ENCODE results near the gene SLC25A28.
"Not testable (repeated sequence)": the region's sequence is repeated elsewhere in the genome, so short reads cannot be mapped to it uniquely, and the experiment has no call there.

SLC25A28 gene

GRCh38 chr10:99652800-99653390 lies 32.7 kb upstream of the SLC25A28 start:
- FAIRE-seq (no peak), DNase-seq (ENCODE audit: insufficient read length, low spot score) (no peak)
- TF ChIP-seq POLR2A (IDR thresholded peaks at IDR 0.05; ENCODE audit: low read depth, low read length), result no peak

GRCh38 chr10:99648717-99649116 lies 28.5 kb upstream of the SLC25A28 start:
- DNase-seq (ENCODE audit: insufficient read length, low spot score), result no peak
- no peak for FAIRE-seq

GRCh38 chr10:99647601-99648151 lies 27.4 kb upstream of the SLC25A28 start:
- TF ChIP-seq POLR2A (IDR thresholded peaks at IDR 0.05; ENCODE audit: low read depth, low read length), result no peak
- FAIRE-seq, result no peak

More at GRCh38 chr10:99648717-99649116, 28.5 kb upstream of the SLC25A28 start:
- no peak for TF ChIP-seq POLR2A (IDR thresholded peaks at IDR 0.05; ENCODE audit: low read depth, low read length)

GRCh38 chr10:99633832-99634231 lies 13.6 kb upstream of the SLC25A28 start:
- no peak for TF ChIP-seq POLR2A (IDR thresholded peaks at IDR 0.05; ENCODE audit: low read depth, low read length)
- no peak for DNase-seq (ENCODE audit: insufficient read length, low spot score)
- no peak for FAIRE-seq

More at GRCh38 chr10:99647601-99648151, 27.4 kb upstream of the SLC25A28 start:
- no peak for DNase-seq (ENCODE audit: insufficient read length, low spot score)

- TF ChIP-seq POLR2A (IDR thresholded peaks at IDR 0.05; ENCODE audit: low read depth, low read length), result no peak
- DNase-seq (ENCODE audit: insufficient read length, low spot score), result no peak
- no peak for FAIRE-seq
Observed at GRCh38 chr10:99631496-99631895, 11.3 kb upstream of the SLC25A28 start.

GRCh38 chr10:99630991-99631390 lies 10.8 kb upstream of the SLC25A28 start:
- no peak for TF ChIP-seq POLR2A (IDR thresholded peaks at IDR 0.05; ENCODE audit: low read depth, low read length)
- DNase-seq (ENCODE audit: insufficient read length, low spot score) (no peak), FAIRE-seq (no peak)

- no peak for TF ChIP-seq POLR2A (IDR thresholded peaks at IDR 0.05; ENCODE audit: low read depth, low read length)
- FAIRE-seq, result no peak
- no peak for DNase-seq (ENCODE audit: insufficient read length, low spot score)
Observed at GRCh38 chr10:99630433-99630832, 10.2 kb upstream of the SLC25A28 start.

- FAIRE-seq (no peak), DNase-seq (ENCODE audit: insufficient read length, low spot score) (no peak)
- TF ChIP-seq POLR2A (IDR thresholded peaks at IDR 0.05; ENCODE audit: low read depth, low read length), result no peak
Observed at GRCh38 chr10:99629625-99629978, 9.4 kb upstream of the SLC25A28 start.

- no peak for TF ChIP-seq POLR2A (IDR thresholded peaks at IDR 0.05; ENCODE audit: low read depth, low read length)
- FAIRE-seq (no peak), DNase-seq (ENCODE audit: insufficient read length, low spot score) (no peak)
Observed at GRCh38 chr10:99628923-99629624, 8.8 kb upstream of the SLC25A28 start.

GRCh38 chr10:99625124-99625523 lies 4.9 kb upstream of the SLC25A28 start:
- DNase-seq (ENCODE audit: insufficient read length, low spot score); FAIRE-seq: not testable (repeated sequence)

- no peak for TF ChIP-seq POLR2A (IDR thresholded peaks at IDR 0.05; ENCODE audit: low read depth, low read length)
- FAIRE-seq, result no peak
- no peak for DNase-seq (ENCODE audit: insufficient read length, low spot score)
Observed at GRCh38 chr10:99623919-99624318, 3.7 kb upstream of the SLC25A28 start.

- DNase-seq (ENCODE audit: insufficient read length, low spot score) (no peak), FAIRE-seq (no peak)
- TF ChIP-seq POLR2A (IDR thresholded peaks at IDR 0.05; ENCODE audit: low read depth, low read length), result peak; percentile 95
Observed at GRCh38 chr10:99621454-99622251, 1.4 kb upstream of the SLC25A28 start.

- FAIRE-seq (no peak), DNase-seq (ENCODE audit: insufficient read length, low spot score) (peak; percentile 84)
- TF ChIP-seq POLR2A (IDR thresholded peaks at IDR 0.05; ENCODE audit: low read depth, low read length), result peak; percentile 63
Observed at GRCh38 chr10:99620711-99621453, 643 bp upstream of the SLC25A28 start.

Measured in H54 (cell line).